ENCODE measurements around the gene PPM1M. TPM values are rescaled to one million over a fixed set of nuclear protein-coding genes. Genes with fewer than 3 reads are reported as not detected.

Gene PPM1M
- total RNA-seq, 2 donors from 2014 or later = 5.7 to 8.1 TPM

DNA sequence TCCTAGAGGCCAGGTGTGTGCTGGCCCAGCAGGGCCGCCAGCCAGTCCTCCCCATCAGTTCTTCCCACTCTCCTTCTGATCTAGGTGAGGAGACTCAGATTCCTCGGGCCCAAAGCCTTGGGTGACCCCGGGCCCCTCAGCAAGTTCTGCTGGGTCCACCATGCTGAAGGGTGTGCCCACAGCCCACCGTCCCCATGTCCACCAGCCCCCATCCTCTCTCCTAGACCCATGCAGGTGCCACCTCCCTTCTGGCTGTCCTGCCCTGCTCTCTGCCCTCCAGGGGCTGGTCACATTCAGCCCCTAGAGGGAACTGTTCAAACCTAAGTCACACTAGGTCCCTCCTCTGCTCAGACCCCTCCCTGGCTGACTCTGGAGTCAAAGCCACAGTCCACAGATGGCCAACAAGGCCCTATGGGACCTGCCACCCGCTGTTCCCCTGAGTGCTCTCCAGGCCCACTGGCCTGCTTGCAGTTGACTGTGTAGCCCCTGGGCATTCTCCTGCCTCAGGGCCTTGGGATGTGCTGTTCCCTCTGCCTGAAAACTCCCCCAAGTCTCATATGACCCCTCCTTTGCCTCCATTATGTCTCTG lies 19.2 kb upstream of the PPM1M start:
- no peak for TF ChIP-seq CTCF (IDR thresholded peaks at IDR 0.05)
- H3K27me3 ChIP-seq = no peaks in the 10 kb centered on the region
- H3K9me3 ChIP-seq = no peaks in the 10 kb centered on the region
- no peak overlapping the region for H3K27ac ChIP-seq
- DNase-seq (ENCODE audit: low spot score) = no peak
- H3K36me3 ChIP-seq = peaks cover 36% of the 10 kb centered on the region
- H3K4me3 ChIP-seq = no peak overlapping the region
- H3K4me1 ChIP-seq = peaks cover 0 to 9% of the 10 kb centered on the region in 2 donors

GRCh38 chr3:52227117-52227516 lies 18.4 kb upstream of the PPM1M start:
- DNase-seq (ENCODE audit: low spot score) = no peak
- TF ChIP-seq CTCF (IDR thresholded peaks at IDR 0.05) = no peak
- Histone ChIP-seq H3K27me3 (no peaks in the 10 kb centered on the region), H3K27ac (no peak overlapping the region), H3K36me3 (peaks cover 44% of the 10 kb centered on the region), H3K4me3 (no peak overlapping the region), H3K9me3 (no peaks in the 10 kb centered on the region), H3K4me1 (peaks cover 0 to 8% of the 10 kb centered on the region in 2 donors)

- H3K27me3 ChIP-seq = no peaks in the 10 kb centered on the region
- no peak overlapping the region for H3K27ac ChIP-seq
- H3K4me3 ChIP-seq = no peak overlapping the region
- TF ChIP-seq CTCF (IDR thresholded peaks at IDR 0.05) = no peak
- peaks cover 0 to 12% of the 10 kb centered on the region in 2 donors for H3K4me1 ChIP-seq
- no peak for DNase-seq (ENCODE audit: low spot score)
- H3K9me3 ChIP-seq = no peaks in the 10 kb centered on the region
- H3K36me3 ChIP-seq = peaks cover 48% of the 10 kb centered on the region
These were observed 17.8 kb upstream of the PPM1M start for GRCh38 chr3:52227766-52228165.

GRCh38 chr3:52228266-52228665 lies 17.3 kb upstream of the PPM1M start:
- no peak for TF ChIP-seq CTCF (IDR thresholded peaks at IDR 0.05)
- DNase-seq (ENCODE audit: low spot score) = no peak
- Histone ChIP-seq H3K36me3 (peaks cover 48% of the 10 kb centered on the region), H3K4me3 (no peak overlapping the region), H3K27ac (no peak overlapping the region), H3K9me3 (no peaks in the 10 kb centered on the region), H3K4me1 (peaks cover 0 to 17% of the 10 kb centered on the region in 2 donors), H3K27me3 (no peaks in the 10 kb centered on the region)

DNA sequence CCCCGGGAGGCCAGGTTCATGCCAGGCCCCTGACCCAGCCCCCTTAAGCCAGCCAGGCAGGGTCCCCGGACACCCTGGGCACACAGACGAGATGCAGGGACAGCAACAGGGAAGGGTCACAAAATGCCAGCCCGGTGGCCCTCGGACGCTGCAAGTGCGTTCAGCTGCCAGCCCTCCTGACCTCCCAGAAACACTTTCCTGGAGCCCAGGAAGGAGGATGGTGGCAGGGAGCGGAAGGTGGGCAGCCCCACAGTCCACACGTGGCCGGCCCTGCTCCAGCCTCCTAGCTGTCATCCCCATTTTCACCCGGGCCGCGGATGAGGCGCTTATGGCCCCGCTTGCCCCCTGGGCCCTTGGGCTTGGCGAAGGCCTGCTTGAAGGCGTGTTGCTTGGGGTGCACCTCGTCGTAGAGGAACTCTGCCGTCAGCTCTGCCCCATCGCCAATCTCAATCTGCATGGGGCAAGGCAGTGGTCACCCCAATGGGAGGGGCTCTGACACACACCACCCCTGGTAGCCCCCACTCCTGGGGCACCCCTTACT lies 16.7 kb upstream of the PPM1M start:
- Histone ChIP-seq H3K27me3 (no peaks in the 10 kb centered on the region), H3K36me3 (peaks cover 48% of the 10 kb centered on the region), H3K27ac (no peak overlapping the region), H3K4me3 (no peak overlapping the region), H3K9me3 (no peaks in the 10 kb centered on the region), H3K4me1 (peaks cover 0 to 20% of the 10 kb centered on the region in 2 donors)
- no peak for DNase-seq (ENCODE audit: low spot score)
- no peak for TF ChIP-seq CTCF (IDR thresholded peaks at IDR 0.05)

GRCh38 chr3:52229656-52230055 lies 15.9 kb upstream of the PPM1M start:
- peaks cover 48% of the 10 kb centered on the region for H3K36me3 ChIP-seq
- TF ChIP-seq CTCF (IDR thresholded peaks at IDR 0.05) = no peak
- no peaks in the 10 kb centered on the region for H3K9me3 ChIP-seq
- peaks cover 0 to 28% of the 10 kb centered on the region in 2 donors for H3K4me1 ChIP-seq
- no peak overlapping the region for H3K4me3 ChIP-seq
- no peak overlapping the region for H3K27ac ChIP-seq
- DNase-seq (ENCODE audit: low spot score) = no peak
- no peaks in the 10 kb centered on the region for H3K27me3 ChIP-seq
